Measurements from ENCODE around the gene COQ10A.
"Not testable (repeated sequence)": the region's sequence is repeated elsewhere in the genome, so short reads cannot be mapped to it uniquely, and the experiment has no call there.

Gene COQ10A

GRCh38 chr12:56244494-56244893 is 22.2 kb upstream of the COQ10A start:
- DNase-seq: no peak

GRCh38 chr12:56247923-56248322 is 18.8 kb upstream of the COQ10A start:
- no peak for DNase-seq

- no peak for DNase-seq
Observed at GRCh38 chr12:56248711-56249110, 18.0 kb upstream of the COQ10A start.

GRCh38 chr12:56252649-56253048 is 14.1 kb upstream of the COQ10A start:
- no peak for DNase-seq

- DNase-seq: no peak
Observed at GRCh38 chr12:56253091-56253490, 13.7 kb upstream of the COQ10A start.

- DNase-seq: no peak
Observed at GRCh38 chr12:56255671-56256070, 11.1 kb upstream of the COQ10A start.

GRCh38 chr12:56256326-56256960 is 10.3 kb upstream of the COQ10A start:
- DNase-seq: no peak

GRCh38 chr12:56257071-56257470 is 9.7 kb upstream of the COQ10A start:
- DNase-seq: no peak

GRCh38 chr12:56257491-56258067 is 9.2 kb upstream of the COQ10A start:
- DNase-seq: no peak

GRCh38 chr12:56258068-56258819 is 8.5 kb upstream of the COQ10A start, which contains the start of gene ANKRD52:
TSS of gene ANKRD52 (minus strand) at chr12:56258384. CDS start at chr12:56258269, 115 bp downstream.
- DNase-seq: peak; percentile 86

- DNase-seq: no peak
Observed at GRCh38 chr12:56258820-56259183, 7.9 kb upstream of the COQ10A start.

- no peak for DNase-seq
Observed at GRCh38 chr12:56260380-56260779, 6.4 kb upstream of the COQ10A start.

- no peak for DNase-seq
Observed at GRCh38 chr12:56260921-56261320, 5.8 kb upstream of the COQ10A start.

GRCh38 chr12:56261503-56262232 is 5.1 kb upstream of the COQ10A start:
- DNase-seq: no peak

- DNase-seq: not testable (repeated sequence)
Observed at GRCh38 chr12:56262955-56263354, 3.8 kb upstream of the COQ10A start.

GRCh38 chr12:56266068-56266692 is 562 bp upstream of the COQ10A start:
- not testable (repeated sequence) for DNase-seq

GRCh38 chr12:56267443-56268071 is 815 bp downstream of the COQ10A start:
- DNase-seq: no peak

GRCh38 chr12:56271031-56271430 is 4.3 kb downstream of the COQ10A start:
- peak; percentile 17 for DNase-seq

GRCh38 chr12:56272468-56272867 is 5.7 kb downstream of the COQ10A start:
- DNase-seq: not testable (repeated sequence)

- DNase-seq: no peak
Observed at GRCh38 chr12:56274299-56274698, 7.6 kb downstream of the COQ10A start.

GRCh38 chr12:56278905-56279304 is 12.2 kb downstream of the COQ10A start:
- DNase-seq: no peak

GRCh38 chr12:56280849-56281248 is 14.1 kb downstream of the COQ10A start:
- no peak for DNase-seq
